Activated CD4-positive, alpha-beta memory T cell treated with anti-CD3 and anti-CD28 coated beads, Interleukin-2, amount 10 ng/mL, durations not matched to agents 7 days and 5 days (primary cell): ENCODE data around the gene ERBB4. TPM values are rescaled to one million over a fixed set of nuclear protein-coding genes. Genes with fewer than 3 reads are reported as not detected.
"Not testable (repeated sequence)": the region's sequence is repeated elsewhere in the genome, so short reads cannot be mapped to it uniquely, and the experiment has no call there.

ENCODE experiments used
- CTCF ChIA-PET: fragments of 350-600 bp; sonication (Branson Sonifier 250); formaldehyde crosslinking; loops from one replicate; lab custom pipeline; 2021; ENCODE audit warnings: antibody characterized with exemption, inconsistent platforms; lab: Charles Lee
- POLR2A ChIA-PET: fragments of 350-600 bp; sonication (Branson Sonifier 250); formaldehyde crosslinking; loops from one replicate; lab custom pipeline; 2021; ENCODE audit warnings: antibody characterized with exemption; lab: Charles Lee
- DNase-seq: peaks from one replicate; pipeline ENCODE4 v3.0.0-alpha.2; 2020
- H3K27ac Mint-ChIP-seq: one replicate; pipeline ENCODE4 v1.8.0; 2021; ENCODE audit warnings: mild to moderate bottlenecking, mixed read lengths
- H3K27me3 Mint-ChIP-seq: one replicate; pipeline ENCODE4 v1.8.0; 2021; ENCODE audit warnings: mixed read lengths
- H3K36me3 Mint-ChIP-seq: one replicate; pipeline ENCODE4 v1.8.0; 2021; ENCODE audit warnings: low read depth, mixed read lengths
- H3K4me1 Mint-ChIP-seq: one replicate; pipeline ENCODE4 v1.8.0; 2021; ENCODE audit warnings: mixed read lengths
- H3K4me3 Mint-ChIP-seq: one replicate; pipeline ENCODE4 v1.8.0; 2021; ENCODE audit warnings: mild to moderate bottlenecking, mixed read lengths
- H3K9me3 Mint-ChIP-seq: one replicate; pipeline ENCODE4 v1.8.0; 2021; ENCODE audit warnings: mixed read lengths
- total RNA-seq, 2 experiments: library from RNA; stranded (reverse); gene quantifications; one replicate each; pipeline ENCODE4 v1.2.3, GENCODE V29; 2021

Gene ERBB4
- total RNA-seq, 2 experiments from 2014 or later, result not detected

- no peak for DNase-seq
- Mint-ChIP-seq H3K27me3 (no peaks in the 10 kb centered on the region), H3K4me1 (no peaks in the 10 kb centered on the region), H3K27ac (no peak overlapping the region), H3K9me3 (no peaks in the 10 kb centered on the region), H3K36me3 (no peaks in the 10 kb centered on the region), H3K4me3 (no peak overlapping the region)
- ChIA-PET CTCF (no interaction called here), POLR2A (no interaction called here)
These were observed 264.4 kb downstream of the ERBB4 start for GRCh38 chr2:212274215-212274614.

- Mint-ChIP-seq H3K4me1 (no peaks in the 10 kb centered on the region), H3K9me3 (no peaks in the 10 kb centered on the region), H3K27ac (no peak overlapping the region), H3K4me3 (no peak overlapping the region), H3K27me3 (no peaks in the 10 kb centered on the region), H3K36me3 (no peaks in the 10 kb centered on the region)
- POLR2A ChIA-PET, result no interaction called here
- CTCF ChIA-PET, result no interaction called here
- DNase-seq, result no peak
These were observed 267.0 kb downstream of the ERBB4 start for GRCh38 chr2:212271583-212271982.

- CTCF ChIA-PET, result no interaction called here
- Mint-ChIP-seq H3K9me3 (no peaks in the 10 kb centered on the region), H3K27ac (no peak overlapping the region), H3K4me3 (no peak overlapping the region), H3K36me3 (no peaks in the 10 kb centered on the region), H3K4me1 (no peaks in the 10 kb centered on the region), H3K27me3 (no peaks in the 10 kb centered on the region)
- DNase-seq, result no peak
- POLR2A ChIA-PET, result no interaction called here
These were observed 269.6 kb downstream of the ERBB4 start for GRCh38 chr2:212269005-212269404.

- H3K4me3 Mint-ChIP-seq, result no peak overlapping the region
- POLR2A ChIA-PET, result no interaction called here
These were observed 272.3 kb downstream of the ERBB4 start for GRCh38 chr2:212266297-212266696.

GRCh38 chr2:212265777-212266176, 272.8 kb downstream of the ERBB4 start:
- no peak for DNase-seq
- Mint-ChIP-seq H3K4me1 (no peaks in the 10 kb centered on the region), H3K27me3 (no peaks in the 10 kb centered on the region), H3K4me3 (no peak overlapping the region), H3K9me3 (peaks cover 2% of the 10 kb centered on the region), H3K27ac (no peak overlapping the region), H3K36me3 (no peaks in the 10 kb centered on the region)
- POLR2A ChIA-PET, result no interaction called here
- CTCF ChIA-PET, result no interaction called here

More at GRCh38 chr2:212266297-212266696, 272.3 kb downstream of the ERBB4 start:
- no peak for DNase-seq
- Mint-ChIP-seq H3K36me3 (no peaks in the 10 kb centered on the region), H3K27ac (no peak overlapping the region), H3K4me1 (no peaks in the 10 kb centered on the region), H3K9me3 (peaks cover 2% of the 10 kb centered on the region), H3K27me3 (no peaks in the 10 kb centered on the region)
- CTCF ChIA-PET, result no interaction called here

- ChIA-PET POLR2A (no interaction called here), CTCF (no interaction called here)
- H3K27me3 Mint-ChIP-seq, result no peaks in the 10 kb centered on the region
- no peaks in the 10 kb centered on the region for H3K36me3 Mint-ChIP-seq
- H3K4me1 Mint-ChIP-seq, result no peaks in the 10 kb centered on the region
- H3K9me3 Mint-ChIP-seq, result peaks cover 4% of the 10 kb centered on the region
- no peak for DNase-seq
- H3K27ac Mint-ChIP-seq, result no peak overlapping the region
- H3K4me3 Mint-ChIP-seq, result no peak overlapping the region
These were observed 274.4 kb downstream of the ERBB4 start for GRCh38 chr2:212264187-212264586.

- no peaks in the 10 kb centered on the region for H3K4me1 Mint-ChIP-seq
- H3K27me3 Mint-ChIP-seq, result no peaks in the 10 kb centered on the region
These were observed 279.4 kb downstream of the ERBB4 start for GRCh38 chr2:212259226-212259625.

GRCh38 chr2:212254339-212254738, 284.3 kb downstream of the ERBB4 start:
- Mint-ChIP-seq H3K4me3 (no peak overlapping the region), H3K27ac (no peak overlapping the region), H3K27me3 (no peaks in the 10 kb centered on the region), H3K36me3 (no peaks in the 10 kb centered on the region), H3K9me3 (peaks cover 3% of the 10 kb centered on the region), H3K4me1 (no peaks in the 10 kb centered on the region)
- ChIA-PET CTCF (no interaction called here), POLR2A (no interaction called here)
- DNase-seq, result no peak

More at GRCh38 chr2:212259226-212259625, 279.4 kb downstream of the ERBB4 start:
- POLR2A ChIA-PET, result no interaction called here
- H3K9me3 Mint-ChIP-seq, result peaks cover 5% of the 10 kb centered on the region
- no peak overlapping the region for H3K27ac Mint-ChIP-seq
- H3K4me3 Mint-ChIP-seq, result no peak overlapping the region
- H3K36me3 Mint-ChIP-seq, result no peaks in the 10 kb centered on the region
- CTCF ChIA-PET, result no interaction called here
- DNase-seq, result no peak

- Mint-ChIP-seq H3K27me3 (no peaks in the 10 kb centered on the region), H3K4me3 (no peak overlapping the region), H3K27ac (no peak overlapping the region), H3K4me1 (no peaks in the 10 kb centered on the region), H3K9me3 (no peaks in the 10 kb centered on the region), H3K36me3 (no peaks in the 10 kb centered on the region)
- ChIA-PET POLR2A (no interaction called here), CTCF (interaction anchor here (0.7 kb wide), 1 partner anchor 493 kb away, joined by 3 read pairs; no protein-coding TSS in a partner anchor)
- DNase-seq, result no peak
These were observed 289.2 kb downstream of the ERBB4 start for GRCh38 chr2:212249451-212249850.

- Mint-ChIP-seq H3K9me3 (no peaks in the 10 kb centered on the region), H3K27me3 (no peaks in the 10 kb centered on the region), H3K27ac (no peak overlapping the region), H3K4me1 (no peaks in the 10 kb centered on the region), H3K4me3 (no peak overlapping the region), H3K36me3 (no peaks in the 10 kb centered on the region)
- ChIA-PET POLR2A (no interaction called here), CTCF (no interaction called here)
- no peak for DNase-seq
These were observed 292.7 kb downstream of the ERBB4 start for GRCh38 chr2:212245880-212246279.

- DNase-seq, result no peak
- H3K27me3 Mint-ChIP-seq, result no peaks in the 10 kb centered on the region
- POLR2A ChIA-PET, result no interaction called here
- H3K27ac Mint-ChIP-seq, result no peak overlapping the region
- H3K4me3 Mint-ChIP-seq, result no peak overlapping the region
- H3K36me3 Mint-ChIP-seq, result no peaks in the 10 kb centered on the region
- peaks cover 5% of the 10 kb centered on the region for H3K9me3 Mint-ChIP-seq
- CTCF ChIA-PET, result no interaction called here
- H3K4me1 Mint-ChIP-seq, result no peaks in the 10 kb centered on the region
These were observed 295.9 kb downstream of the ERBB4 start for GRCh38 chr2:212242724-212243123.

- CTCF ChIA-PET, H3K27ac Mint-ChIP-seq, H3K4me3 Mint-ChIP-seq, H3K27me3 Mint-ChIP-seq, POLR2A ChIA-PET, H3K36me3 Mint-ChIP-seq, DNase-seq, H3K4me1 Mint-ChIP-seq: not testable (repeated sequence)
- peaks cover 14% of the 10 kb centered on the region for H3K9me3 Mint-ChIP-seq
These were observed 300.4 kb downstream of the ERBB4 start for GRCh38 chr2:212238152-212238551.

GRCh38 chr2:212237350-212238095, 301.1 kb downstream of the ERBB4 start:
- Mint-ChIP-seq H3K4me3 (no peak overlapping the region), H3K27ac (no peak overlapping the region), H3K9me3 (peaks cover 14% of the 10 kb centered on the region), H3K4me1 (no peaks in the 10 kb centered on the region), H3K27me3 (no peaks in the 10 kb centered on the region), H3K36me3 (no peaks in the 10 kb centered on the region)
- no peak for DNase-seq
- ChIA-PET CTCF (no interaction called here), POLR2A (no interaction called here)

- CTCF ChIA-PET, result no interaction called here
- no peak overlapping the region for H3K4me3 Mint-ChIP-seq
These were observed 309.8 kb downstream of the ERBB4 start for GRCh38 chr2:212228743-212229171.

More at GRCh38 chr2:212228743-212229171, 309.8 kb downstream of the ERBB4 start:
- Mint-ChIP-seq H3K36me3 (no peaks in the 10 kb centered on the region), H3K27ac (no peak overlapping the region), H3K27me3 (no peaks in the 10 kb centered on the region), H3K4me1 (no peaks in the 10 kb centered on the region), H3K9me3 (no peaks in the 10 kb centered on the region)
- POLR2A ChIA-PET, result no interaction called here
- no peak for DNase-seq
